Aorta (tissue), 5 donors: Measurements from ENCODE around the gene CRY2. TPM values are rescaled to one million over a fixed set of nuclear protein-coding genes. Genes with fewer than 3 reads are reported as not detected.

Source experiments
- ATAC-seq: fragments of 200-7000 bp; cut with Tn5 transposase; one replicate; pipeline ENCODE4 v1.9.1; 2022; ENCODE audit warnings: moderate library complexity; ENCODE audit not compliant: low FRiP score
- DNase-seq, 2 donors: peaks; one replicate each; pipeline ENCODE4 v3.0.0-alpha.2; 2020
- H3K27ac ChIP-seq, 2 donors: one replicate each; pipeline ENCODE4 v1.5.1; 2013; ENCODE audit warnings: low read length in 2 of 2, mild to moderate bottlenecking in 2 of 2, moderate library complexity in 2 of 2, control low read depth in 1 of 2, inconsistent platforms in 1 of 2, low read depth in 1 of 2
- H3K27me3 ChIP-seq, 2 donors: one replicate each; pipeline ENCODE4 v1.6.1; 2013; ENCODE audit warnings: control low read depth in 1 of 2, low read length in 1 of 2, mild to moderate bottlenecking in 1 of 2, moderate library complexity in 1 of 2; ENCODE audit not compliant: insufficient read depth in 2 of 2, control insufficient read depth in 1 of 2
- H3K36me3 ChIP-seq, 2 donors: one replicate each; pipeline ENCODE4 v1.6.1; 2013; ENCODE audit warnings: control low read depth in 1 of 2, low read length in 1 of 2, mild to moderate bottlenecking in 1 of 2; ENCODE audit not compliant: insufficient read depth in 2 of 2, control insufficient read depth in 1 of 2
- H3K4me1 ChIP-seq, 2 donors: one replicate each; pipeline ENCODE4 v1.6.1; 2013; ENCODE audit warnings: low read length in 2 of 2, control low read depth in 1 of 2, mild to moderate bottlenecking in 1 of 2, moderate library complexity in 1 of 2; ENCODE audit not compliant: insufficient read depth in 2 of 2, control insufficient read depth in 1 of 2
- H3K4me3 ChIP-seq, 2 donors: one replicate each; pipeline ENCODE4 v1.5.1; 2013; ENCODE audit warnings: low read length in 2 of 2, control low read depth in 1 of 2, mild to moderate bottlenecking in 1 of 2
- H3K9me3 ChIP-seq: one replicate; pipeline ENCODE4 v1.6.1; 2013; ENCODE audit warnings: mild to moderate bottlenecking, low read length; ENCODE audit not compliant: control insufficient read depth
- WGBS, 2 donors: extraction: QIAGEN DNeasy Blood & Tissue Kit; methylation state at CpG; one replicate each; pipeline ENCODE4 v1.1.7; 2013; 5-methylcytosine and 5-hydroxymethylcytosine counted together
- intact Hi-C, 2 donors: fragments of 100-400 bp; cut with DNase I; formaldehyde crosslinking; loops; one replicate each; pipeline versions ENCODE4 v1.14.2 to v1.15.0; 2022
- polyA plus RNA-seq, 2 donors: library from polyadenylated mRNA; stranded (reverse); fragments of 200-250 nt; gene quantifications; one replicate each; pipeline ENCODE4 v1.2.3, GENCODE V29; 2013
- total RNA-seq, 2 donors: library from RNA; stranded (reverse); fragmentation: NEBNext Ultra II Directional; extraction: Animal tissue kit (Norgen Biotek cat#: 25700); gene quantifications; one replicate each; pipeline ENCODE4 v1.2.1, GENCODE V29; 2021
- donor health status: healthy with polysubstance abuse.
- donor health status: Bipolar disorder and iron deficiency.
- donor health status: DM: no; HTN: no; CAD: no.
- donor health status: DM: no; HTN: no; CAD: no.
- donor health status: DM: yes; HTN: yes; CAD: no.

CRY2 gene
- total and polyA plus RNA-seq, 4 donors = 6.4 to 54.1 (median 28.2) TPM

DNA sequence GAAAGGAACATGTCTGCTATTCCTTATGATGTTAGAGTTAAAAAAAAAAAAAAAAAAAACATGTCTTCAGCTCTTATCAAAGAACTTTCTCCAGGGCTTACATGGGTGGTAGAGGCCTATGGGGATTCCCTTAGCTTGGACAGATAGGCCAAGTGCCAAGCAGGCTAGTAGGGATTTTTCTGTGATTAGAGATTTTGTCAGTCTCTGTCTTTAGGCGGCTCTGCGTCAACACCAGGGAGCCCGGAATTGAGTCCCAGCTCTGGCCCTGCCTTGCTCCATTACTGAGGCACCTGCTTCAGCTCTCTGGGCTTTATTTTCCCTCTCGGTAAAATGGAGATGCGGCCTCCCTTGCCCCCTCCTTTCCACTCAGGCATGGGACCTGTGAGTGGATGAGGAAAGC lies 13.1 kb downstream of the CRY2 start:
- H3K36me3 ChIP-seq = peaks cover 3 to 9% of the 10 kb centered on the region in 2 donors
- H3K27me3 ChIP-seq = no peaks in the 10 kb centered on the region
- intact Hi-C loops = no loop called here
- no peak for DNase-seq
- H3K4me3 ChIP-seq = no peak overlapping the region
- peak overlapping the region in 1 of 2 donors; percentile 47 for H3K27ac ChIP-seq
- no peaks in the 10 kb centered on the region for H3K9me3 ChIP-seq
- whole genome bisulfite sequencing, 2 donors = 87 to 88% methylated on average over 5 of the region's 5 CpGs
- H3K4me1 ChIP-seq = no peaks in the 10 kb centered on the region
- no peak for ATAC-seq

GRCh38 chr11:45860764-45861510 lies 13.7 kb downstream of the CRY2 start:
- peak overlapping the region in 1 of 2 donors; percentile 47 for H3K27ac ChIP-seq
- ATAC-seq (no peak), DNase-seq (no peak)
- H3K4me1 ChIP-seq = no peaks in the 10 kb centered on the region
- intact Hi-C loops = no loop called here
- WGBS, 2 donors = 39 to 52% methylated on average over 10 of the region's 10 CpGs
- H3K36me3 ChIP-seq = peaks cover 3 to 11% of the 10 kb centered on the region in 2 donors
- no peaks in the 10 kb centered on the region for H3K9me3 ChIP-seq
- H3K27me3 ChIP-seq = no peaks in the 10 kb centered on the region
- no peak overlapping the region for H3K4me3 ChIP-seq

DNA sequence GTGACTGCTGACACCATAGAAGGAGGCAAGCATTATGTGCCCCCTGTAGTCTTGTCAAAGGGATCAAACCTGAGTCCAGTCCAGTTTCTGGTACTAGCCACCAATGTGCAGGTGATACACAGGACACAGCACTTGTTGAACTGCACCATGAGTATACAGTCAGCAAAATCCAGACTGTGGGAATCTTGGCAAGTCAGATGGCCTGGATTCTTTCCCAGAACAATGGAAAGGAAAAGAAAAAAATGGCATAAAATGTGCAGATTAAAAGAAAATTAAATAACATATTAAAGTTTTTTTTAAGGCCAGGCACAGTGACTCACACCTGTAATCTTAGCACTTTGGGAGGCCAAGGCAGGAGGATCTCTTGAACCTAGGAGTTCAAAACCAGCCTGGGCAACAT lies 16.8 kb downstream of the CRY2 start:
- H3K27ac ChIP-seq = no peak overlapping the region
- H3K27me3 ChIP-seq = no peaks in the 10 kb centered on the region
- H3K36me3 ChIP-seq = peaks cover 3 to 16% of the 10 kb centered on the region in 2 donors
- H3K9me3 ChIP-seq = no peaks in the 10 kb centered on the region
- intact Hi-C loops = no loop called here
- no peak overlapping the region for H3K4me3 ChIP-seq
- ATAC-seq = no peak
- no peak for DNase-seq
- no peaks in the 10 kb centered on the region for H3K4me1 ChIP-seq

- intact Hi-C loops = no loop called here
- Histone ChIP-seq H3K27ac (no peak overlapping the region), H3K36me3 (peaks cover 0 to 35% of the 10 kb centered on the region in 2 donors), H3K9me3 (no peaks in the 10 kb centered on the region), H3K4me1 (no peaks in the 10 kb centered on the region), H3K27me3 (no peaks in the 10 kb centered on the region), H3K4me3 (no peak overlapping the region)
- peak; percentile 8 for ATAC-seq
- DNase-seq = no peak
- 84% methylated on average over 12 of the region's 12 CpGs for WGBS, 2 donors
Observed at GRCh38 chr11:45869551-45869950, 22.3 kb downstream of the CRY2 start.

DNA sequence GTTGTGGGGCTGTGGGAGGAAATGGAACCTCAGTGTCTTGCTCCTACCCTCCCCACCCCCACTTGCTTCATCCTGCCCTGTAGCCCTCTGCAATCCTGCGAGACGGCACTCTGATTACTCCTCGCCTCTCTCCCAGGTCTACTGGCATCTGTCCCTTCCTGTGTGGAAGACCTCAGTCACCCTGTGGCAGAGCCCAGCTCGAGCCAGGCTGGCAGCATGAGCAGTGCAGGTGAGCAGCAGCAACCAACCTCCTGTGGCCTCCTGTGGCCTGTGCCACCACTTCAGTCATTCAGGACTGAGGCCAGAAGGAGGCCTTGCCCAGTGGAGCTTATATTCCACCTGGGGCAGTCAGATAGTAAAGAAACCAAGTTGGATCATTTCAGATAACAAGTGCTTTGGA lies 23.4 kb downstream of the CRY2 start:
- H3K9me3 ChIP-seq = no peaks in the 10 kb centered on the region
- H3K27ac ChIP-seq = no peak overlapping the region
- DNase-seq = no peak
- H3K27me3 ChIP-seq = no peaks in the 10 kb centered on the region
- intact Hi-C loops = no loop called here
- H3K4me3 ChIP-seq = no peak overlapping the region
- peaks cover 0 to 37% of the 10 kb centered on the region in 2 donors for H3K36me3 ChIP-seq
- ATAC-seq = no peak
- 88 to 92% methylated on average over 4 of the region's 4 CpGs for WGBS, 2 donors
- no peaks in the 10 kb centered on the region for H3K4me1 ChIP-seq

DNA sequence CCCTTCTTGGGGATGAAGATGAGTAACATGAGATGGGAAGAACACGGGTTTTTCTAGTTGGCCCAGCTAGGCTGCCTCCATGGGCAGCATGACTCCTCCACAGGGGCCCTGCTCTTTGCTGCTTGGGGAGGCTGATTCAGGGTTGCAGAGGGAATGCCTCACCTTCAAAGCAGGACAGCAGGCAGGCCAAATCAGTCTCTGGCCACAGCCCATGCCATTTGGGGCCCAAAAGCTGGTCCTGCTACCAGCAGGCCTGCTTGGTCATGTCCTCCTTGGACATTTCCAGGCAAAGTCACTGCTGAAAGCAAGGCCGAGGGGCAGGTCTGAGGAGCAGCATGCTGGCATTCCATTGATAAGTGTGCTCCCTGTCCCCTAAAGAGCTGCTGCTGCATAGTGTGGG lies 24.4 kb downstream of the CRY2 start:
- H3K4me3 ChIP-seq = no peak overlapping the region
- intact Hi-C loops = no loop called here
- no peaks in the 10 kb centered on the region for H3K9me3 ChIP-seq
- H3K36me3 ChIP-seq = peaks cover 0 to 36% of the 10 kb centered on the region in 2 donors
- no peaks in the 10 kb centered on the region for H3K27me3 ChIP-seq
- ATAC-seq (no peak), DNase-seq (no peak)
- no peak overlapping the region for H3K27ac ChIP-seq
- no peaks in the 10 kb centered on the region for H3K4me1 ChIP-seq
- 91 to 95% methylated on average over 2 of the region's 2 CpGs for WGBS, 2 donors

DNA sequence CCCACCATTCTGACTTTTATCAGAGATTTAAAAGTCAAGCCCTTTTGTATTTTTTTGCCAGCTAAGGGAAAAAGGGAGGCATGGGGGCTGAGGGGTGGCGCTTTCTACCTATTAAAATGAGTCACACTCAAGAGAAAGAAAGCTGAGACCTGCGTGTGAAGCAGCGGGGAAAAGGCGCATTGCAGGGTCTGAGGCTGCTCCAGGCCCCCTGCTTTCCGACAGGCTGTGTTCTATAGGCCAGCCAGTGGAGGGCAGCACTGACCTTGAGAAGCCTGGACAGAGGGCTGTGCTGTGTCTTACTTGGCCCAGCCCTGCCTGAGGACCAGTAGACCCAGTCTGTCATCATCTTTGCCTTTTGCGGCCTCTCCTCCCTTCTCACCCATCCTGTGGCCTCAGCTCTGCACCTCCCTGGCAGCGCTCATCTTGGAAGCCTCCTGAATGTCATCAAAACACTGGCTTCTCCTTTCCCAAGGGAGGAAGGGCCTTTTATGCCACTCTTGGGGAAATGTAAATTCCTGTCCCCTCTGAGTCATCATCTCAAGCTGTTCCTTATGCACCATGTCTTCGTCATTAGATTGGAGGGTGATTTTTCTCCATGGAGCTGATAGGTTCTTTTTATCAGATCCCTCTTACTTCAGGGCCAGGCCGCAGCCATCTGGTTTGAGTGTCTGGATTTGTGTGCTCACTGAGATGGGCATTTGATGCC lies 25.5 kb downstream of the CRY2 start:
- ATAC-seq = peak; percentile 68
- no peaks in the 10 kb centered on the region for H3K9me3 ChIP-seq
- intact Hi-C loops = no loop called here
- H3K27me3 ChIP-seq = no peaks in the 10 kb centered on the region
- no peak overlapping the region for H3K27ac ChIP-seq
- 68 to 69% methylated on average over 9 of the region's 9 CpGs for WGBS, 2 donors
- H3K4me1 ChIP-seq = no peaks in the 10 kb centered on the region
- H3K4me3 ChIP-seq = no peak overlapping the region
- H3K36me3 ChIP-seq = peaks cover 0 to 39% of the 10 kb centered on the region in 2 donors
- no peak for DNase-seq

DNA sequence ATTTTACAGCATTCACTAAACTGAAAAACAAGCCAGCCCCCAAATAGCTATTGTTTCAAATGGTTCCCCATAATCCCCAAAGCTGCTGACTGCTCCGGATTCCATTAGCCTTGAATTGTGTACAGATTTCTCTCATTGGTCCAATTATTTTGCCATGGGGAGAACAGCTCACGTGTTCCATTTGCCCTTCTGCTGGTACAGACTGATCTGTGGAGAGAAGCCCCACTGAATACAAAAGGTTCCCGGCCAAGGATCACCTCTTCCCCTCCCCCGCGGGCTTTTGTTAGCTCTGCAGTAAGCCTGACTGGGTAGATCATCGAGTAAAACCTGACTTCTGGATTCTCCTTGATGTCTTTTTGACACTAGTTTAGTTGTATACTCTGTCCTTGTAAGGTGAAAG lies 29.1 kb downstream of the CRY2 start:
- DNase-seq (no peak), ATAC-seq (no peak)
- WGBS, 2 donors = 61 to 62% methylated on average over 6 of the region's 6 CpGs
- H3K27me3 ChIP-seq = no peaks in the 10 kb centered on the region
- H3K4me1 ChIP-seq = no peaks in the 10 kb centered on the region
- H3K9me3 ChIP-seq = no peaks in the 10 kb centered on the region
- H3K4me3 ChIP-seq = no peak overlapping the region
- H3K27ac ChIP-seq = no peak overlapping the region
- peaks cover 0 to 16% of the 10 kb centered on the region in 2 donors for H3K36me3 ChIP-seq
- intact Hi-C loops = no loop called here

DNA sequence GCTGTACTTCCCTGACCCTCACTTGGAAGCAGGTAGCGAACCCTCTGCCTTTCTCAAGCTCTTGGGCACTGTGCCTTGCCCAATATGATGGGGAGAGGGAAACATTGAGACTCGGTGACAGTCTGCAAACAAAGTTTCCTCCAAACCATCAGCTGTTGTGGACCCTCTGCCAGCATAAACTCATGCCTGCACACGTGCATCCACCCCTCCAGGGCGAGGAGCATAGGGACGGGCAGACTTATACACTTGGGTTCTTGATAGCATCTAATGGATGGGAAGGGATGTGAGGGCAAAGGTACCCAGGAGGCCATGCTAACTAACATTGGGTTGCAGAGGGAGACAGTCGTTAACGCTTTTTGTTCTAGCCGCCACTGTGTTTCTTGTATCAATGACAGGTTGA lies 29.9 kb downstream of the CRY2 start:
- WGBS, 2 donors = 65 to 66% methylated on average over 8 of the region's 8 CpGs
- DNase-seq = no peak
- H3K27ac ChIP-seq = no peak overlapping the region
- H3K4me3 ChIP-seq = no peak overlapping the region
- no peaks in the 10 kb centered on the region for H3K9me3 ChIP-seq
- H3K36me3 ChIP-seq = peaks cover 0 to 11% of the 10 kb centered on the region in 2 donors
- no peak for ATAC-seq
- intact Hi-C loops = no loop called here
- no peaks in the 10 kb centered on the region for H3K27me3 ChIP-seq
- no peaks in the 10 kb centered on the region for H3K4me1 ChIP-seq
